Hematopoietic multipotent progenitor cell treated with erythropoietin and hydrocortisone succinate and interleukin-3 and kit ligand, for 8 days (in vitro differentiated cells): ENCODE results near the gene PACS1.

Source experiments
- DNase-seq: peaks from one replicate; pipeline ENCODE4 v3.0.0-alpha.2; 2015

PACS1 gene

GRCh38 chr11:66189031-66189745 is 119.1 kb downstream of the PACS1 start:
- DNase-seq = no peak

GRCh38 chr11:66190786-66191185 is 120.7 kb downstream of the PACS1 start:
- DNase-seq = no peak

- DNase-seq = no peak
These were observed 122.2 kb downstream of the PACS1 start for GRCh38 chr11:66192181-66192863.

- no peak for DNase-seq
These were observed 124.3 kb downstream of the PACS1 start for GRCh38 chr11:66194391-66194790.

GRCh38 chr11:66195867-66196266 is 125.8 kb downstream of the PACS1 start:
- peak; percentile 59 for DNase-seq

- DNase-seq = no peak
These were observed 133.8 kb downstream of the PACS1 start for GRCh38 chr11:66203847-66204246.

- DNase-seq = no peak
These were observed 134.3 kb downstream of the PACS1 start for GRCh38 chr11:66204412-66204811.

GRCh38 chr11:66207816-66208215 is 137.7 kb downstream of the PACS1 start:
- no peak for DNase-seq

- no peak for DNase-seq
These were observed 141.0 kb downstream of the PACS1 start for GRCh38 chr11:66211100-66211499.

GRCh38 chr11:66216911-66217310 is 146.8 kb downstream of the PACS1 start:
- DNase-seq = peak; percentile 39

GRCh38 chr11:66218036-66218435 is 148.0 kb downstream of the PACS1 start:
- no peak for DNase-seq

GRCh38 chr11:66218846-66219620 is 149.0 kb downstream of the PACS1 start:
- DNase-seq = no peak

- DNase-seq = no peak
These were observed 149.9 kb downstream of the PACS1 start for GRCh38 chr11:66219846-66220565.

GRCh38 chr11:66220566-66220935 is 150.5 kb downstream of the PACS1 start:
- no peak for DNase-seq

- no peak for DNase-seq
These were observed 150.9 kb downstream of the PACS1 start for GRCh38 chr11:66221012-66221411.

- peak; percentile 12 for DNase-seq
These were observed 151.7 kb downstream of the PACS1 start for GRCh38 chr11:66221726-66222236.

- peak; percentile 94 for DNase-seq
These were observed 152.5 kb downstream of the PACS1 start for GRCh38 chr11:66222358-66223149.

- no peak for DNase-seq
These were observed 154.3 kb downstream of the PACS1 start for GRCh38 chr11:66224226-66224855.

- no peak for DNase-seq
These were observed 155.0 kb downstream of the PACS1 start for GRCh38 chr11:66225066-66225465.

- no peak for DNase-seq
These were observed 156.0 kb downstream of the PACS1 start for GRCh38 chr11:66226101-66226500.

GRCh38 chr11:66227700-66228099 is 157.6 kb downstream of the PACS1 start:
- DNase-seq = no peak

- DNase-seq = no peak
These were observed 158.4 kb downstream of the PACS1 start for GRCh38 chr11:66228521-66228920.
